Subcutaneous adipose tissue (tissue), 4 donors: ENCODE measurements around the gene STK32A. TPM values are rescaled to one million over a fixed set of nuclear protein-coding genes. Genes with fewer than 3 reads are reported as not detected.

ENCODE experiments used
- total RNA-seq, 4 donors: library from RNA; depleted of rRNA; stranded (reverse); fragments of >200 nt; gene quantifications; one replicate each; pipeline ENCODE4 v1.1.0, GENCODE V29; 2016
- TF ChIP-seq, protein P1 (sequence below): fragments of 450-650 bp; IDR thresholded peaks from one replicate; pipeline ENCODE4 v1.5.1; 2016; ENCODE audit warnings: low read depth, mild to moderate bottlenecking, control low read depth, antibody characterized with exemption, moderate library complexity

The STK32A gene
- total RNA-seq, 4 donors from 2014 or later: 1.8 to 5.3 (median 4.3) TPM

DNA sequence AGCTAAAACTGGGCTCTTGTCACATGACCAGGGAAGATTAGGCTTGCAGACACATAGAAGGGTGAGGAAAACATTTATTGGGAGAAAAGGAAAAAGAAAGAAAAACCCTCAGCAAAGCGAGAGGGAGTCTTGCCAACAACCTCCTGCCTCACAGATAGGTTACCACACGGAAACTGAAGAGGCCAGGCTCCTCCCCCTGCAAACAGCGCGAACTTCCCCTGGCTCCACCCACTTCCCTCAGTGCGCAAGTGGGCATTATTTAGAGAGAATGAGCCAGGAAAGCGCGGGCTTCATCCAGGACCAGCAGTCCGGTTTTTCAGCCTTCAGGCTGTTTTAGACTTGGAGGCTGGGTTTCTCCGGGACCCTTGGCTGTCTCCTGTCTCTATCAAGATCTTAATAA lies 70.3 kb downstream of the STK32A start:
- TF ChIP-seq, protein P1, sequence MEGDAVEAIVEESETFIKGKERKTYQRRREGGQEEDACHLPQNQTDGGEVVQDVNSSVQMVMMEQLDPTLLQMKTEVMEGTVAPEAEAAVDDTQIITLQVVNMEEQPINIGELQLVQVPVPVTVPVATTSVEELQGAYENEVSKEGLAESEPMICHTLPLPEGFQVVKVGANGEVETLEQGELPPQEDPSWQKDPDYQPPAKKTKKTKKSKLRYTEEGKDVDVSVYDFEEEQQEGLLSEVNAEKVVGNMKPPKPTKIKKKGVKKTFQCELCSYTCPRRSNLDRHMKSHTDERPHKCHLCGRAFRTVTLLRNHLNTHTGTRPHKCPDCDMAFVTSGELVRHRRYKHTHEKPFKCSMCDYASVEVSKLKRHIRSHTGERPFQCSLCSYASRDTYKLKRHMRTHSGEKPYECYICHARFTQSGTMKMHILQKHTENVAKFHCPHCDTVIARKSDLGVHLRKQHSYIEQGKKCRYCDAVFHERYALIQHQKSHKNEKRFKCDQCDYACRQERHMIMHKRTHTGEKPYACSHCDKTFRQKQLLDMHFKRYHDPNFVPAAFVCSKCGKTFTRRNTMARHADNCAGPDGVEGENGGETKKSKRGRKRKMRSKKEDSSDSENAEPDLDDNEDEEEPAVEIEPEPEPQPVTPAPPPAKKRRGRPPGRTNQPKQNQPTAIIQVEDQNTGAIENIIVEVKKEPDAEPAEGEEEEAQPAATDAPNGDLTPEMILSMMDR: no peak

DNA sequence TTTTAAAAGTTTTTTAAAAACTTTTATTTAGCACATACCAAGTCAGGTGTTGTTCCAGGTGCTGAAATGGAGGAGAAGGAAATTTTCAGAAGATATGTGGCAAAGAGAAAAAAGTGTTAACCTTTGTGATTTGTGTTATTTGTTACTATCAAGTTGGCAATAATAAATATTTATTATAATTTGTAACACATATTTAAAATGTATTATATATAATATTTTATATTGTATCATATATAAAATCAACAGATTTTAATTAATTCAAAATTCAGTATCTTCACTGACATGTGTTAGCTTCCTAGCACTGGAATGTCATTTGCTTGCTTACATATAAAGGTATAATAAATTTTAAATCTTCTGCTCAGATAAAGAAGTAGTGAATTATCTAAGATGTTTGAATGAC lies 71.5 kb downstream of the STK32A start:
- TF ChIP-seq, protein P1: no peak

DNA sequence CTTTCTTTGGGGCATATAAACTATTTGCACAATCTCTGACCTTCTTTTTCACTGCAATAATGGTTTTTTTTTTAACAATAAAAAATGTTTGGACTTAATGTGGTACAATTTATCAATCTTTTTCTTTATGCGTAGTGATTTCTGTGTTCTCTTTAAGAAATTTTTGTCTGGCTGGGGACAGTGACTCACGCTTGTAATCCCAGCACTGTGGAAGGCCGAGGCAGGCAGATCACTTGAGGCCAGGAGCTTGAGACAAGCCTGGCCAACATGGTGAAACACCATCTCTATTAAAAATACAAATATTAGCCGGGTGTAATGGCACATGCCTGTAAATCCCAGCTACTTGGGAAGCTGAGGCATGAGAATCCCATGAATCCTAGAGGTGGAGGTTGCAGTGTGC lies 72.3 kb downstream of the STK32A start:
- TF ChIP-seq, protein P1: no peak

DNA sequence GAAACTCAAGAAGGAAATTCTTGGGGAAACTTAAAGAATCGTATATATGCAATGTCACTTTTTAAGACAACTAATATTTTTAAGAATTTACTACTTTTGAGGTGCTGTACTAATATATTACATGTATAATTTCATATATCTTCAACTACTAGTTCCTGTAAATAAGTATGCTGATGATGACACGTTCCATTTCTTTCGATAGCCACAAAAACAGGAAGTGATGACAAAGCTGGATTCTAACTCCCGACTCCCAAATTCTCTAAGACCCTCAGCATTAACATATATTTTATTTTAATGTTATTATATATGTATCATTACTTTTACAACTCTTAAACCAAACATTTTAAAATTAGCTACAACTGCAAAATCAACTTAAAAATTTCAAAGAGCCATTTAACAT lies 74.8 kb downstream of the STK32A start:
- TF ChIP-seq, protein P1: no peak

DNA sequence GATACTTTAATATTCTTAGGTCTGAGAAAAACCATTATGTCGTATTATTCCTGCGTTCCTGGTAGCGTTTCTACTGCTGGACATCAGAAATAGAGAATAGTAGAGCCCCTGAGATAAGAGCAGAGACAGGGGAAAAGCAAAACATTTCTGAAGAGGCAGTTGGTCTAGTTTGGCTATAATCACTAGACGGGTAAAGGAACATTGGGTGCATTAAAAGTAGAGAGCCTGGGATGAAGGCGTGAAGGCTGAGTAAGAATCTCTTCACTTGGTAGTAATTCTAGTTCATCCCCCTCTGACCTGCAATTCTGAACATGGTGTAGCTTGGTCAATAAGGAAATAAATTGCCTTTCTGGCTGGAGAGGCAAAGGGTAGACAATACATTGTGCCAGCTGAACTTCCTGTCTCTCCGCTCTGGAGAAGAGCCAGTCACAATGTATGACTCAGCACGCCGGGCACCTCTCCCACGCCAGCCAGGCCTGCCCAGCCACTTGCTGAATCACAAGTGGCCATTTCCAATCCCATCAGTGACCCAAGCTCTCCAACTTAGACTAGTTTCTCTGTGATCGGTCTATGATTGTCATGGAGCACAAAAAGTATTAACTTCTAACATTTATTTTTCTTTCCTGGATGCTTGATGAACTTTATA lies 75.4 kb downstream of the STK32A start:
- TF ChIP-seq, protein P1: no peak

DNA sequence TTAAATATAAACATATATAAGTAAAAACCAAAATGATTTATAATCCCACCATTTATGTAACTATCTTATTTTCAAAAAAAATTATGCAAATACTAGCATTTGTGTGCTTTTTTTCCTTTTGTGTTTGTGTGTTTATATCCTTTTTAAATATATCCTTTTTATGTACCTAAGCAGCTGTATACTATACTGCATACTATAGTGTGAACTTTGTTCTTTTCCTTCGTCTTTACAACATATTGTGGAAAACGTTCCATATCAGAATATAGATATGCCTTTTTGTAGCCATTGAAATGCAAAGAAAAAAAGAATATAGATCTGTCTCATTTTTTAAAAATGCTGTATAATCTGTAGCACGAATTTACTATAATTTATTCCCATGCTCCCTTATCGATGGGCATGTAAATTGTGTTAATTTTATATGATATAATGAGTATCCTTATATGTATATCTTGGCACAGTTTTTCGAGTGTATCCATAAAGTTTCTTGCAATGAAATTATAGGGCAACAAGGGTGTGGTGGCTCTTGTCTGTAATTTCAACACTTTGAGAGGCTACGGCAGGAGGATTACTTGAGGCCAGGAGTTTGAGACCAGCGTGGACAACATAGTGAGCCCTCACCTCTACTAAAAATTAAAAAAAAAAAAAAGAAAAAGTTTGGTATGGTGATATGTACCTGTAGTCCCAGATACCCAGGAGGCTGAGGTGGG lies 83.3 kb downstream of the STK32A start:
- TF ChIP-seq, protein P1: no peak

DNA sequence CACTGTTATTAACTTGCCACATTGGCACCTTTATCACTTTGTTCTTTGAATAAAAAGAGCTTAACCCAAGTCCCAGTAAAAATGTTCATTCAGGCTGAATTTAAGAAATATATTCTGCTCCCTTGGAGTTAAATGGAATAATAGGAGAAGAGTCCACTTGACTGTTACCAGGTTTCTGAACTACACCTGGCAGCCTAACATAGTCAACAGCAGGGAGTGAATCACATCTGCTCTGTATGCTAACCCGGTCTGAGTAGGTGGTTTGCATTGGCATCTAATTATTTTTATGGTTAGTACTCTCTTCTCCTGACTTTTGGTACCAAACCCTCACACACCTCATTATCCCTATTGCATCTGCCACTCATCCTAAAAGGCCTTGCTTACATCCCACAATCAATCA lies 86.7 kb downstream of the STK32A start:
- TF ChIP-seq, protein P1: no peak
